Lung (tissue), 12 donors: ENCODE results near the gene EFNA5. TPM values are rescaled to one million over a fixed set of nuclear protein-coding genes. Genes with fewer than 3 reads are reported as not detected.

ENCODE experiments used
- ATAC-seq: fragments of 200-7000 bp; cut with Tn5 transposase; one replicate; pipeline ENCODE4 v1.9.1; 2020; ENCODE audit warnings: moderate number of reproducible peaks; ENCODE audit not compliant: insufficient read depth, low FRiP score
- DNase-seq, 3 donors: peaks; one replicate each; pipeline ENCODE4 v3.0.0-alpha.2; 2013 to 2017
- H3K27ac ChIP-seq, 2 donors: one replicate each; pipeline ENCODE4 v1.5.1; 2013; ENCODE audit warnings: mild to moderate bottlenecking in 2 of 2, moderate library complexity in 2 of 2, control low read depth in 1 of 2, inconsistent platforms in 1 of 2, low read depth in 1 of 2, low read length in 1 of 2
- H3K27me3 ChIP-seq, 3 donors: one replicate each; pipeline ENCODE4 v1.5.1; 2013; ENCODE audit warnings: low read length in 2 of 3; ENCODE audit not compliant: control insufficient read depth in 3 of 3, insufficient read depth in 3 of 3
- H3K36me3 ChIP-seq, 4 donors: one replicate each; pipeline ENCODE4 v1.5.1; 2013; ENCODE audit warnings: low read length in 4 of 4, mild to moderate bottlenecking in 1 of 4, moderate library complexity in 1 of 4; ENCODE audit not compliant: control insufficient read depth in 4 of 4, insufficient read depth in 4 of 4
- H3K4me1 ChIP-seq, 5 donors: one replicate each; pipeline ENCODE4 v1.5.1; 2013; ENCODE audit warnings: low read length in 5 of 5, mild to moderate bottlenecking in 2 of 5, moderate library complexity in 1 of 5; ENCODE audit not compliant: control insufficient read depth in 5 of 5, insufficient read depth in 5 of 5
- H3K4me3 ChIP-seq: one replicate; pipeline ENCODE4 v1.5.1; 2013; ENCODE audit warnings: mild to moderate bottlenecking, control low read depth, moderate library complexity
- H3K9ac ChIP-seq, 2 donors: one replicate each; pipeline ENCODE4 v1.5.1; 2013; ENCODE audit warnings: low read length in 2 of 2, control low read depth in 1 of 2; ENCODE audit not compliant: insufficient read depth in 1 of 2
- H3K9me3 ChIP-seq, 4 donors: one replicate each; pipeline ENCODE4 v1.5.1; 2013; ENCODE audit warnings: low read length in 3 of 4, mild to moderate bottlenecking in 1 of 4, moderate library complexity in 1 of 4; ENCODE audit not compliant: control insufficient read depth in 4 of 4, insufficient read depth in 3 of 4
- CTCF ChIP-seq: IDR thresholded peaks from 2 replicates; pipeline ENCODE4 v1.5.1; 2012; ENCODE audit warnings: mild to moderate bottlenecking; ENCODE audit errors: control extremely low read depth, extremely low read depth
- WGBS, 2 donors: extraction: QIAGEN DNeasy Blood & Tissue Kit; methylation state at CpG; one replicate each; pipeline ENCODE4 v1.1.7; 2013; 5-methylcytosine and 5-hydroxymethylcytosine counted together
- polyA plus RNA-seq, 2 donors: library from polyadenylated mRNA; stranded (reverse); fragments of 200-250 nt; gene quantifications; one replicate each; pipeline ENCODE4 v1.2.1, GENCODE V29; 2013
- total RNA-seq, 2 donors: library from RNA; depleted of rRNA in 1 of 2; stranded (reverse); fragments of >200 nt in 1 of 2; gene quantifications; one replicate each; pipeline ENCODE4 v1.2.1, GENCODE V29; 2014 to 2021
- donor health status: control.
- donor health status: control.
- donor health status: Bipolar disorder and iron deficiency.
- donor health status: healthy.
- donor health status: DM: yes; HTN: yes; CAD: no.

The EFNA5 gene
- total and polyA plus RNA-seq, 4 donors: 2.1 to 18.4 (median 7.8) TPM

GRCh38 chr5:107549567-107549966 is 121.2 kb downstream of the EFNA5 start:
- H3K9me3 ChIP-seq: no peaks in the 10 kb centered on the region

DNA sequence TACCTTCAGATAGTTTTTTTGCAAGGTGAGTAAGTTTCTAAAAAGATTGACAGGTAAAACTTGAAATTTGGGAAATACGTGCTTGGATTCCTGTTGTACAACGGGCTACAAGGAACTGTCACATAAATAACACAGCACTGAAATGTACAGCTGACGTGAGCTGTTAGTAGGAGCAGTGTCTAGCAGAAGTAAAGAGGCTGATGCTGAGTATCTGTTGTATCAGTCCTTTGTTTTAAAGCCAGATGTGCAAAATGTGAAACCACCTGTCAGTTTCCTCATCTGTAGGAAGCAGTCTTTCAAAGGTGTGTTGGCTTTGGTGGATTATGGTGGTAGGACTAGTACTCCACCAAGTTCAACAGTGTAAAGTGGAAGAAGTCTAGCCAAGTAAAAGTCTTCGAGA is 122.3 kb downstream of the EFNA5 start:
- peaks cover 2 to 28% (median 10%) of the 10 kb centered on the region in 5 donors for H3K4me1 ChIP-seq
- H3K9me3 ChIP-seq: no peaks in the 10 kb centered on the region
- no peak for TF ChIP-seq CTCF
- ATAC-seq (no peak), DNase-seq (no peak)
- no peak overlapping the region for H3K27ac ChIP-seq
- H3K9ac ChIP-seq: no peak overlapping the region
- no peak overlapping the region for H3K4me3 ChIP-seq
- H3K36me3 ChIP-seq: no peaks in the 10 kb centered on the region
- 78 to 93% methylated on average over 4 of the region's 4 CpGs for WGBS, 2 donors
- H3K27me3 ChIP-seq: no peaks in the 10 kb centered on the region

More at GRCh38 chr5:107549567-107549966, 121.2 kb downstream of the EFNA5 start:
- H3K9ac ChIP-seq: no peak overlapping the region
- WGBS, 2 donors: 93 to 94% methylated on average over 2 of the region's 2 CpGs
- no peaks in the 10 kb centered on the region for H3K36me3 ChIP-seq
- no peak for DNase-seq
- H3K27ac ChIP-seq: peak overlapping the region in 1 of 2 donors; percentile 40
- H3K27me3 ChIP-seq: no peaks in the 10 kb centered on the region
- H3K4me3 ChIP-seq: no peak overlapping the region
- TF ChIP-seq CTCF: no peak
- no peak for ATAC-seq
- peaks cover 0 to 24% (median 10%) of the 10 kb centered on the region in 5 donors for H3K4me1 ChIP-seq

- no peak for ATAC-seq
Measured at GRCh38 chr5:107546719-107547118, 124.0 kb downstream of the EFNA5 start.

More at GRCh38 chr5:107546719-107547118, 124.0 kb downstream of the EFNA5 start:
- Histone ChIP-seq H3K36me3 (no peaks in the 10 kb centered on the region), H3K4me3 (no peak overlapping the region), H3K27ac (no peak overlapping the region), H3K4me1 (peaks cover 2 to 38% (median 10%) of the 10 kb centered on the region in 5 donors), H3K9ac (no peak overlapping the region), H3K9me3 (no peaks in the 10 kb centered on the region), H3K27me3 (no peaks in the 10 kb centered on the region)
- WGBS, 2 donors: 96 to 100% methylated on average over 1 of the region's 1 CpG
- no peak for TF ChIP-seq CTCF
- no peak for DNase-seq
